ENCODE data around the gene LRMDA. TPM values are rescaled to one million over a fixed set of nuclear protein-coding genes. Genes with fewer than 3 reads are reported as not detected.

Gene LRMDA
- total and polyA plus RNA-seq, 2 donors from 2014 or later, result 23.2 to 48.6 TPM

GRCh38 chr10:75530299-75530698 lies 98.9 kb downstream of the LRMDA start:
- no peak for FAIRE-seq
- Histone ChIP-seq H3K27me3 (ENCODE audit: control insufficient read depth, insufficient read depth, low read length) (no peaks in the 10 kb centered on the region), H3K27ac (ENCODE audit: low read depth in 2 of 2, low read length in 2 of 2) (no peak overlapping the region), H3K9ac (ENCODE audit: low read length in 3 of 3) (no peak overlapping the region), H3K4me3 (ENCODE audit: low read length in 3 of 3) (no peak overlapping the region), H3K4me1 (ENCODE audit: control insufficient read depth in 2 of 3, insufficient read depth in 2 of 3, low read depth in 1 of 3, low read length in 3 of 3) (no peaks in the 10 kb centered on the region), H3K36me3 (ENCODE audit: control insufficient read depth in 2 of 3, insufficient read depth in 3 of 3, low read length in 3 of 3) (no peaks in the 10 kb centered on the region), H3K9me3 (ENCODE audit: control insufficient read depth in 2 of 3, insufficient read depth in 1 of 3, low read length in 3 of 3) (no peaks in the 10 kb centered on the region)
- intact Hi-C loops (cut with DNase I), result no loop called here
- peak; percentile 79 to 90 (median 85) for DNase-seq
- TF ChIP-seq CTCF (IDR thresholded peaks at IDR 0.05; ENCODE audit: borderline replicate concordance, extremely low read depth, insufficient read depth), result no peak

- TF ChIP-seq CTCF (IDR thresholded peaks at IDR 0.05; ENCODE audit: borderline replicate concordance, extremely low read depth, insufficient read depth), result no peak
- intact Hi-C loops (cut with DNase I), result no loop called here
- DNase-seq (no peak), FAIRE-seq (no peak)
- no peaks in the 10 kb centered on the region for H3K9me3 ChIP-seq (ENCODE audit: control insufficient read depth in 2 of 3, insufficient read depth in 1 of 3, low read length in 3 of 3)
- no peak overlapping the region for H3K27ac ChIP-seq (ENCODE audit: low read depth in 2 of 2, low read length in 2 of 2)
- no peaks in the 10 kb centered on the region for H3K27me3 ChIP-seq (ENCODE audit: control insufficient read depth, insufficient read depth, low read length)
- no peaks in the 10 kb centered on the region for H3K36me3 ChIP-seq (ENCODE audit: control insufficient read depth in 2 of 3, insufficient read depth in 3 of 3, low read length in 3 of 3)
- no peak overlapping the region for H3K9ac ChIP-seq (ENCODE audit: low read length in 3 of 3)
- H3K4me1 ChIP-seq (ENCODE audit: control insufficient read depth in 2 of 3, insufficient read depth in 2 of 3, low read depth in 1 of 3, low read length in 3 of 3), result no peaks in the 10 kb centered on the region
- no peak overlapping the region for H3K4me3 ChIP-seq (ENCODE audit: low read length in 3 of 3)
Measured at GRCh38 chr10:75531571-75532031, 100.2 kb downstream of the LRMDA start.

GRCh38 chr10:75532253-75532924 lies 101.0 kb downstream of the LRMDA start:
- H3K4me1 ChIP-seq (ENCODE audit: control insufficient read depth in 2 of 3, insufficient read depth in 2 of 3, low read depth in 1 of 3, low read length in 3 of 3), result no peaks in the 10 kb centered on the region
- FAIRE-seq, result no peak
- H3K4me3 ChIP-seq (ENCODE audit: low read length in 3 of 3), result no peak overlapping the region
- H3K27me3 ChIP-seq (ENCODE audit: control insufficient read depth, insufficient read depth, low read length), result no peaks in the 10 kb centered on the region
- no peak overlapping the region for H3K9ac ChIP-seq (ENCODE audit: low read length in 3 of 3)
- no peak for TF ChIP-seq CTCF (IDR thresholded peaks at IDR 0.05; ENCODE audit: borderline replicate concordance, extremely low read depth, insufficient read depth)
- no peaks in the 10 kb centered on the region for H3K36me3 ChIP-seq (ENCODE audit: control insufficient read depth in 2 of 3, insufficient read depth in 3 of 3, low read length in 3 of 3)
- no peak for DNase-seq
- H3K27ac ChIP-seq (ENCODE audit: low read depth in 2 of 2, low read length in 2 of 2), result no peak overlapping the region
- intact Hi-C loops (cut with DNase I), result no loop called here
- H3K9me3 ChIP-seq (ENCODE audit: control insufficient read depth in 2 of 3, insufficient read depth in 1 of 3, low read length in 3 of 3), result no peaks in the 10 kb centered on the region
